Nephron (organoid): ENCODE data around the gene OR5I1.
"Not testable (repeated sequence)": the region's sequence is repeated elsewhere in the genome, so short reads cannot be mapped to it uniquely, and the experiment has no call there.

Experiments used
- H3K27ac Mint-ChIP-seq, 3 experiments: 2 replicates each; pipeline ENCODE4 v1.8.0; 2020; ENCODE audit warnings: mixed read lengths in 3 of 3, mild to moderate bottlenecking in 2 of 3, moderate library complexity in 1 of 3
- H3K27me3 Mint-ChIP-seq: 2 replicates; pipeline ENCODE4 v1.8.0; 2021; ENCODE audit warnings: low read depth, mild to moderate bottlenecking, moderate library complexity, mixed read lengths
- H3K36me3 Mint-ChIP-seq: 2 replicates; pipeline ENCODE4 v1.8.0; 2020; ENCODE audit warnings: low read depth, mixed read lengths
- H3K4me1 Mint-ChIP-seq: 2 replicates; pipeline ENCODE4 v1.8.0; 2020; ENCODE audit warnings: mixed read lengths
- H3K4me3 Mint-ChIP-seq, 3 experiments: 2 replicates each; pipeline ENCODE4 v1.8.0; 2020; ENCODE audit warnings: mild to moderate bottlenecking in 3 of 3, mixed read lengths in 3 of 3, moderate library complexity in 2 of 3
- H3K9me3 Mint-ChIP-seq: 2 replicates; pipeline ENCODE4 v1.8.0; 2020; ENCODE audit warnings: mixed read lengths
- TF ChIP-seq, protein P1 (sequence below), 3 experiments: fragments of 200-600 bp; sonication (generic); IDR thresholded peaks; one replicate each; pipeline ENCODE4 v1.5.0; 2021; ENCODE audit warnings: antibody characterized with exemption in 3 of 3; ENCODE audit not compliant: unreplicated experiment in 3 of 3

The OR5I1 gene

DNA sequence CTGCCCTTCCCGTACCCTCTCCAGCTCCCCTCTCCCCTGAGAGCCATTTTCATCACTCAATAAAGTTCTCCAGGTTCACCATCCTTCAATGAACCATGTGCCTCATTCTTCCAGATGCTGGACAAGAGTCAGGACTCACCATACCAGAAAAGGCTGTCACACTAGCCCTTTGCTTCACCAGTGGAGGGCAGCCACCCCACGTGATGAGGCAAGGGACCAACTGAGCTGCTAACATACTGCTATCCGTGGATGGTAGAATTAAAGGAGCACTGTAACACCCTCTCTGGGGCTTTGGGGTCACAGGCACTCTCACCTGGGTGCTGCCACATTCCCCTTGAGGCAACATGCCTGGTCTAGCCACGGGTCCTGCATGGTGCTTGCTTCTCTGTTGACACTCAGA is 13.1 kb upstream of the OR5I1 start:
- Mint-ChIP-seq H3K27ac (no peak overlapping the region), H3K36me3 (no peaks in the 10 kb centered on the region), H3K27me3 (no peaks in the 10 kb centered on the region), H3K4me3 (no peak overlapping the region), H3K4me1 (no peaks in the 10 kb centered on the region), H3K9me3 (no peaks in the 10 kb centered on the region)
- TF ChIP-seq, protein P1, sequence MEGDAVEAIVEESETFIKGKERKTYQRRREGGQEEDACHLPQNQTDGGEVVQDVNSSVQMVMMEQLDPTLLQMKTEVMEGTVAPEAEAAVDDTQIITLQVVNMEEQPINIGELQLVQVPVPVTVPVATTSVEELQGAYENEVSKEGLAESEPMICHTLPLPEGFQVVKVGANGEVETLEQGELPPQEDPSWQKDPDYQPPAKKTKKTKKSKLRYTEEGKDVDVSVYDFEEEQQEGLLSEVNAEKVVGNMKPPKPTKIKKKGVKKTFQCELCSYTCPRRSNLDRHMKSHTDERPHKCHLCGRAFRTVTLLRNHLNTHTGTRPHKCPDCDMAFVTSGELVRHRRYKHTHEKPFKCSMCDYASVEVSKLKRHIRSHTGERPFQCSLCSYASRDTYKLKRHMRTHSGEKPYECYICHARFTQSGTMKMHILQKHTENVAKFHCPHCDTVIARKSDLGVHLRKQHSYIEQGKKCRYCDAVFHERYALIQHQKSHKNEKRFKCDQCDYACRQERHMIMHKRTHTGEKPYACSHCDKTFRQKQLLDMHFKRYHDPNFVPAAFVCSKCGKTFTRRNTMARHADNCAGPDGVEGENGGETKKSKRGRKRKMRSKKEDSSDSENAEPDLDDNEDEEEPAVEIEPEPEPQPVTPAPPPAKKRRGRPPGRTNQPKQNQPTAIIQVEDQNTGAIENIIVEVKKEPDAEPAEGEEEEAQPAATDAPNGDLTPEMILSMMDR (IDR thresholded peaks at IDR 0.05; ENCODE audit: unreplicated experiment in 3 of 3) = no peak

DNA sequence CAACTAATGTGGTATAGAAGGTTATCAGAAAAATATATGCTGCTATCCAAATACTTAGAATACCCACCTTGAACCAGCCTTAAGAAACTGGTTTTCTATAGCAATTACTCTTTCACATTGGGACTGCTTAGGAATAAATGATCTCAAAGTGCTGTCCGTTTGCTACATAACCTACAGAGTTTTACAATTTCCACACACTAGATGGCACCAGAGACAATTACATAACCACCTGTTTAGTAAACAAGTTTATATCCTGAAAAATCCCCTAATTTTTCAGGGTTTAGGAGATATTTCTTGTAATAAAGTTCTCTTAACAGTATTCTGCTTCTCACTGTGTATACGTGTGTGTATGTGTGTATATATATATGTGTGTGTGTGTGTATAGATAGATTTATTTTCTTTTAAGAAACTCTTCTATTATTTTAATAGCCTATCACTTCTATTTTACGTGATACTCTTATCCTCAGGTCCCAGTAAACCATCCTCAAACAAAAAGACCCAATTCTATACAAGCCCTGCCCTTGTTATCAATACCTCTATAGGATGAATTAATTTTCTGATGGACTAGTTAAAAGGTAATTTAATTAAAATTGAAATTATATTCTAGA is 6.7 kb upstream of the OR5I1 start:
- Mint-ChIP-seq H3K4me1 (no peaks in the 10 kb centered on the region), H3K36me3 (no peaks in the 10 kb centered on the region), H3K9me3 (no peaks in the 10 kb centered on the region), H3K27ac (no peak overlapping the region), H3K27me3 (peaks cover 3% of the 10 kb centered on the region), H3K4me3 (no peak overlapping the region)
- TF ChIP-seq, protein P1 (IDR thresholded peaks at IDR 0.05; ENCODE audit: unreplicated experiment in 3 of 3) = peak; percentile 68 to 77 (median 72)

DNA sequence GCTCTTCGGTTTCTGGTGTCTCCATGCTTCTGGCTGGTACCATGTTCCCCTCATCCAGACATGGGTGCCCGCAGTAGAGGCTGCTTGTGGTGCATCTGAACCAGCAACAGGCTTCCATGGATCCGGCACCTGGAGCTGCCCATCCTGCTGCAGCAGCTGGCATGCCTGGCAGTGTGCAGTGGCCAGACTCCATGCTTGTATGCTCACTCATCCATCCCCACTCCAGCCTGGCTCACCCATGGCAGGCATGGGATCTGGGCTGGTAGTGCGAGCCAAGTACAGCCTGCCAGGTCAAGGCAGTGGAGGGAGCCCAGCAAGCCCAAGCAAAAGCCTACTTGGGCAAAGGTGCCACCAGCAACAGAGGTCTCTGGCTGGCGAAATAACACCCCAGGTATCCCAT is 15.7 kb downstream of the OR5I1 start:
- H3K27me3 Mint-ChIP-seq = no peaks in the 10 kb centered on the region
- no peaks in the 10 kb centered on the region for H3K4me1 Mint-ChIP-seq
- H3K9me3 Mint-ChIP-seq = no peaks in the 10 kb centered on the region
- no peak overlapping the region for H3K4me3 Mint-ChIP-seq
- H3K27ac Mint-ChIP-seq = no peak overlapping the region
- no peaks in the 10 kb centered on the region for H3K36me3 Mint-ChIP-seq
- TF ChIP-seq, protein P1 (IDR thresholded peaks at IDR 0.05; ENCODE audit: unreplicated experiment in 3 of 3) = no peak

DNA sequence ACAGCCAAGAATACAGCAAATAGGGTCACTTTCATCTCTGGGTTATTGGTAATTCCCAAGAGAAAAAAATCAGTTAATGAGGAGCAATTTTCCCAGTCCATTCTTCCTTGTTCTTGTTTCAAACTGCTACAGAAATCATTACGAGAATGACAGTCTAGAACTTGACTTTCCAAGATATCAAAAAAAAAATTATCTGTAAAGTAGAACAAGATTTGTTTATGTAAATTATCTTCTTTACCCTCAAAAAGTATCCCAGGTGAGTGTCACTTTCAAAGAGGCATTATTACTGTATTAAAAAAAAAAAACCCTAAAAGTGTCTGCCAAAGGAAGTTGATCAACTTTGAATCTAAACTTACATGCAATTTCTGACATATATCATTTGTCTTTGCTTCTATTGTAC is 21.7 kb downstream of the OR5I1 start, which contains the start of gene OR5W2:
TSS of gene OR5W2 (minus strand) at position 101 of the 400 bp plus-strand sequence. CDS start at position 101, 0 bp downstream.
- H3K4me1 Mint-ChIP-seq = no peaks in the 10 kb centered on the region
- TF ChIP-seq, protein P1 (IDR thresholded peaks at IDR 0.05; ENCODE audit: unreplicated experiment in 3 of 3) = no peak
- peaks cover 4% of the 10 kb centered on the region for H3K9me3 Mint-ChIP-seq
- H3K27me3 Mint-ChIP-seq = no peaks in the 10 kb centered on the region
- no peak within 1 kb of the TSS for H3K27ac Mint-ChIP-seq
- H3K36me3 Mint-ChIP-seq = no peaks in the 10 kb centered on the region
- no peak within 1 kb of the TSS for H3K4me3 Mint-ChIP-seq

DNA sequence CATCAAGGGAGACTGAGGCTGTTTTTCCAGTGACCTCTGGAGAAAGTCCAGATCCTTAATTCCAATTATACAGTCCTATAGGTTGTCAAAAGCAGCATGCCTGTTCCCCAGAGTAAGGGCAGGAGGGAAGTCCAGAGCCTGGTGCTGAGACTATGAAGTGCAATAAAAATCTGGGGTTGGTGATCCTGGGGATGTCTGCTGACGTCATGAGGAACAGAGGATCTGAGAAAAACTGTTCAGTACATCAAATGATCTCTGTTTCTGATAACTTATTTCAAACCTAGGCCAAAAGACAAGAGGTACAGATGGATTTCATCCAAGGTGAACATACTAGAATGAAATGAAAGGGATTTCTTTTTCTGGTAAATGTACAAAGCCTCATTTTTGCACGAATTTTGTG is 33.9 kb downstream of the OR5I1 start:
- H3K9me3 Mint-ChIP-seq = peaks cover 11% of the 10 kb centered on the region
- no peak overlapping the region for H3K4me3 Mint-ChIP-seq
- no peaks in the 10 kb centered on the region for H3K27me3 Mint-ChIP-seq
- H3K27ac Mint-ChIP-seq = no peak overlapping the region
- TF ChIP-seq, protein P1 (IDR thresholded peaks at IDR 0.05; ENCODE audit: unreplicated experiment in 3 of 3) = no peak
- no peaks in the 10 kb centered on the region for H3K36me3 Mint-ChIP-seq
- H3K4me1 Mint-ChIP-seq = no peaks in the 10 kb centered on the region

DNA sequence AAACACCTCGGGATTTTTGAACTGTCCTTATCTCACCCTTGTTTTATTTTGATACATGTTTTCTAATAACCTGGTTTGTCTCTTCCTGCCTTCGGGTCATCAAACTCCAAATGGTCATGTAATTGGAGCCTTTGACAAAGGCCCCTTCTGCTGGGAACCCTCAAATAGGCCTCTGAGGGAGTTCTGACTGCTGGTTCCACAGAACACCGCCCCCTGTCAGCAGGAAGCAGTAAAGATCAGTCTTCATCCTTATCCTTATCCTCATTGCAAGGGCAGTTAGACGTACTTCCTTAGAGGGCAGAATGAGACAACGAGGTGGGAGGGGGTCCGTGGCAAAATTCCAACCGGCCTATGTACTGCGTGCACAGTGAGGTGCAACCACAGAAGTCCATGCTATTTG is 41.0 kb downstream of the OR5I1 start:
- TF ChIP-seq, protein P1 (IDR thresholded peaks at IDR 0.05; ENCODE audit: unreplicated experiment in 3 of 3) = no peak
- no peaks in the 10 kb centered on the region for H3K36me3 Mint-ChIP-seq

DNA sequence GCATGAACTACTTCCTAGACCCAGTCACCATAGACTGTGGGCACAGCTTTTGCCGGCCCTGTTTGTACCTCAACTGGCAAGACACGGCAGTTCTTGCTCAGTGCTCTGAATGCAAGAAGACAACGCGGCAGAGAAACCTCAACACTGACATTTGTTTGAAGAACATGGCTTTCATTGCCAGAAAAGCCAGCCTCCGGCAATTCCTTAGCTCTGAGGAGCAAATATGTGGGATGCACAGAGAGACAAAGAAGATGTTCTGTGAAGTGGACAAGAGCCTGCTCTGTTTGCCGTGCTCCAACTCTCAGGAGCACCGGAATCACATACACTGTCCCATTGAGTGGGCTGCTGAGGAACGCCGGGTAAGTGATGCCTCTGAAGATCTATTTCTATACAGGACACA is 50.7 kb downstream of the OR5I1 start:
- H3K27ac Mint-ChIP-seq, H3K4me1 Mint-ChIP-seq, H3K27me3 Mint-ChIP-seq, H3K4me3 Mint-ChIP-seq, H3K36me3 Mint-ChIP-seq: not testable (repeated sequence)
- H3K9me3 Mint-ChIP-seq = peaks cover 15% of the 10 kb centered on the region

More for the DNA sequence above, 41.0 kb downstream of the OR5I1 start:
- Mint-ChIP-seq H3K4me3 (no peak overlapping the region), H3K9me3 (peaks cover 14% of the 10 kb centered on the region), H3K27me3 (no peaks in the 10 kb centered on the region), H3K4me1 (no peaks in the 10 kb centered on the region), H3K27ac (no peak overlapping the region)
